Measurements from ENCODE around the gene SLC41A1.
A peak's percentile ranks its signal among the peaks of the same experiment; 100 is the strongest.

Gene SLC41A1

GRCh38 chr1:205746757-205747412 is 66.1 kb downstream of the SLC41A1 start:
- no peak for TF ChIP-seq CTCF (IDR thresholded peaks at IDR 0.05)
- no peaks in the 10 kb centered on the region for H3K36me3 ChIP-seq
- H3K27ac ChIP-seq: peak overlapping the region; percentile 4
- H3K9me3 ChIP-seq: no peaks in the 10 kb centered on the region
- no peak overlapping the region for H3K4me3 ChIP-seq (ENCODE audit: low read depth in 1 of 2, low read length in 1 of 2)
- H3K27me3 ChIP-seq: no peaks in the 10 kb centered on the region
- H3K4me1 ChIP-seq (ENCODE audit: control insufficient read depth in 1 of 2, insufficient read depth in 1 of 2, low read depth in 1 of 2, low read length in 1 of 2): peaks cover 12 to 15% of the 10 kb centered on the region in 2 experiments

GRCh38 chr1:205744403-205744802 is 68.6 kb downstream of the SLC41A1 start:
- Histone ChIP-seq H3K4me1 (ENCODE audit: control insufficient read depth in 1 of 2, insufficient read depth in 1 of 2, low read depth in 1 of 2, low read length in 1 of 2) (peaks cover 7 to 9% of the 10 kb centered on the region in 2 experiments), H3K4me3 (ENCODE audit: low read depth in 1 of 2, low read length in 1 of 2) (no peak overlapping the region), H3K9me3 (no peaks in the 10 kb centered on the region)

GRCh38 chr1:205743977-205744376 is 69.0 kb downstream of the SLC41A1 start:
- Histone ChIP-seq H3K9me3 (no peaks in the 10 kb centered on the region), H3K27me3 (no peaks in the 10 kb centered on the region), H3K4me3 (ENCODE audit: low read depth in 1 of 2, low read length in 1 of 2) (no peak overlapping the region), H3K27ac (no peak overlapping the region), H3K36me3 (no peaks in the 10 kb centered on the region), H3K4me1 (ENCODE audit: control insufficient read depth in 1 of 2, insufficient read depth in 1 of 2, low read depth in 1 of 2, low read length in 1 of 2) (peaks cover 7 to 9% of the 10 kb centered on the region in 2 experiments)
- TF ChIP-seq CTCF (IDR thresholded peaks at IDR 0.05): no peak

More at GRCh38 chr1:205744403-205744802, 68.6 kb downstream of the SLC41A1 start:
- H3K27me3 ChIP-seq: no peaks in the 10 kb centered on the region
- no peaks in the 10 kb centered on the region for H3K36me3 ChIP-seq
- no peak for TF ChIP-seq CTCF (IDR thresholded peaks at IDR 0.05)
- H3K27ac ChIP-seq: no peak overlapping the region

GRCh38 chr1:205741681-205742080 is 71.3 kb downstream of the SLC41A1 start:
- Histone ChIP-seq H3K4me1 (ENCODE audit: control insufficient read depth in 1 of 2, insufficient read depth in 1 of 2, low read depth in 1 of 2, low read length in 1 of 2) (no peaks in the 10 kb centered on the region), H3K36me3 (no peaks in the 10 kb centered on the region), H3K4me3 (ENCODE audit: low read depth in 1 of 2, low read length in 1 of 2) (no peak overlapping the region), H3K27me3 (no peaks in the 10 kb centered on the region), H3K27ac (no peak overlapping the region), H3K9me3 (no peaks in the 10 kb centered on the region)
- TF ChIP-seq CTCF (IDR thresholded peaks at IDR 0.05): no peak

GRCh38 chr1:205739348-205740160 is 73.4 kb downstream of the SLC41A1 start:
- Histone ChIP-seq H3K27me3 (no peaks in the 10 kb centered on the region), H3K36me3 (no peaks in the 10 kb centered on the region), H3K9me3 (no peaks in the 10 kb centered on the region), H3K4me1 (ENCODE audit: control insufficient read depth in 1 of 2, insufficient read depth in 1 of 2, low read depth in 1 of 2, low read length in 1 of 2) (no peaks in the 10 kb centered on the region), H3K27ac (no peak overlapping the region), H3K4me3 (ENCODE audit: low read depth in 1 of 2, low read length in 1 of 2) (no peak overlapping the region)
- no peak for TF ChIP-seq CTCF (IDR thresholded peaks at IDR 0.05)
